ENCODE data around the gene MYH9. TPM values are rescaled to one million over a fixed set of nuclear protein-coding genes. Genes with fewer than 3 reads are reported as not detected.

The MYH9 gene
- total RNA-seq, 1 experiment from 2014 or later: 258 TPM

DNA sequence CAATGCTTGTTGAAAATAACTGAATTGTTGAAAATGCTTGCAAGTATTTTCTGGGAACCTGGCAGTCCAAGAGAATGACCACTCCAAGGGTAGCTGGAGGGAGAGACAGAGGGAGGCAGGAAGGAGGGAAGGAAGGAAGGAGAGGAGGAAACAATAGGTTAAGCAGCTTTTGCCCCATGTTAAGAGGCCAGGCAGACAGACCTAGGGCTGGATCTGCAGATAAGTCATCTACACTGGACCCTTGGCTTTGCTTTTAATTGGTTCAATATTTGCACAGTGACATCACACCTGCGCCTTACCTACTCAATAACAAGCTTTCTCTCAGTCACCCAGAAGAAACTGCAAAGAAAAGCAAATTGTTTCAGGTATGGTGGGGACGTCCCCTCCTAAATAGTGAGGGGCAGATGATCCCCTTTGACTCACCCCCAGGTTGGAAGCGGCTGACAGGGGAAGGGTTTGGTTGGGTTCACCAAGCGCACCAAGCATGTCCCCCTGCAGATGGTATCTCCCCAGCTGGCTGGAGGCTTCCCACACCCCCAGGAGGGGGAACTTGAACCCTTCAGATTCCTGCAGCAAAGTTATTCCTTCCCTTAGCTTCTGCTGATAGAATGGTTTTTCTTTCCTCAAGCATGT lies 24.3 kb downstream of the MYH9 start:
- Histone ChIP-seq H3K9ac (ENCODE audit: low read length) (no peak overlapping the region), H3K79me2 (ENCODE audit: insufficient read depth, low read length) (peaks cover 98% of the 10 kb centered on the region), H2AFZ (ENCODE audit: low read depth, low read length, poor library complexity, severe bottlenecking) (no peak overlapping the region), H3K27ac (ENCODE audit: low read depth, low read length) (no peak overlapping the region), H3K27me3 (ENCODE audit: insufficient read depth, low read length) (no peaks in the 10 kb centered on the region), H3K4me1 (ENCODE audit: control insufficient read depth in 1 of 2, insufficient read depth in 2 of 2, low read length in 2 of 2) (peaks cover 87 to 99% of the 10 kb centered on the region in 2 experiments), H3K4me2 (ENCODE audit: low read length) (peak overlapping the region; percentile 74), H3K36me3 (ENCODE audit: control insufficient read depth in 1 of 2, insufficient read depth in 2 of 2, low read length in 2 of 2) (peaks cover 0 to 10% of the 10 kb centered on the region in 2 experiments; a peak in 1 of 4 replicates), H3K9me3 (ENCODE audit: control insufficient read depth in 1 of 2, insufficient read depth in 1 of 2, low read depth in 1 of 2, low read length in 2 of 2) (no peaks in the 10 kb centered on the region), H4K20me1 (ENCODE audit: insufficient read depth) (peaks cover 25% of the 10 kb centered on the region; the same call in 1 of the 2 replicates), H3K9me2 (ENCODE audit: insufficient read depth) (no peaks in the 10 kb centered on the region), H3K4me3 (replicated peaks in 1 of 2; ENCODE audit: low read depth in 1 of 2, low read length in 2 of 2) (no peak overlapping the region)
- TF ChIP-seq FOSL1 (IDR thresholded peaks at IDR 0.05; ENCODE audit: low read depth) (no peak), SP1 (IDR thresholded peaks at IDR 0.05; ENCODE audit: low read depth) (no peak), RAD21 (IDR thresholded peaks at IDR 0.05; ENCODE audit: low read depth) (no peak), EGR1 (IDR thresholded peaks at IDR 0.05; ENCODE audit: low read depth) (no peak), JUND (IDR thresholded peaks at IDR 0.05) (no peak), CEBPB (IDR thresholded peaks at IDR 0.05; ENCODE audit: low read depth) (no peak), ZNF274 (IDR thresholded peaks at IDR 0.05; ENCODE audit: low read depth, low read length) (no peak), SRF (IDR thresholded peaks at IDR 0.05; ENCODE audit: low read depth) (no peak), ZFX (IDR thresholded peaks at IDR 0.05) (no peak), ELF1 (IDR thresholded peaks at IDR 0.05; ENCODE audit: borderline replicate concordance, low read depth) (no peak), POLR2AphosphoS5 (IDR thresholded peaks at IDR 0.05; ENCODE audit: low read depth, low read length) (no peak), EZH2phosphoT487 (IDR thresholded peaks at IDR 0.05; ENCODE audit: borderline replicate concordance) (no peak), CBX3 (IDR thresholded peaks at IDR 0.05; ENCODE audit: low read depth) (no peak), EZH2 (IDR thresholded peaks at IDR 0.05) (no peak)
- TF ChIP-seq, protein P1, sequence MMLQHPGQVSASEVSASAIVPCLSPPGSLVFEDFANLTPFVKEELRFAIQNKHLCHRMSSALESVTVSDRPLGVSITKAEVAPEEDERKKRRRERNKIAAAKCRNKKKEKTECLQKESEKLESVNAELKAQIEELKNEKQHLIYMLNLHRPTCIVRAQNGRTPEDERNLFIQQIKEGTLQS (IDR thresholded peaks at IDR 0.05): no peak
- TF ChIP-seq, protein P2, sequence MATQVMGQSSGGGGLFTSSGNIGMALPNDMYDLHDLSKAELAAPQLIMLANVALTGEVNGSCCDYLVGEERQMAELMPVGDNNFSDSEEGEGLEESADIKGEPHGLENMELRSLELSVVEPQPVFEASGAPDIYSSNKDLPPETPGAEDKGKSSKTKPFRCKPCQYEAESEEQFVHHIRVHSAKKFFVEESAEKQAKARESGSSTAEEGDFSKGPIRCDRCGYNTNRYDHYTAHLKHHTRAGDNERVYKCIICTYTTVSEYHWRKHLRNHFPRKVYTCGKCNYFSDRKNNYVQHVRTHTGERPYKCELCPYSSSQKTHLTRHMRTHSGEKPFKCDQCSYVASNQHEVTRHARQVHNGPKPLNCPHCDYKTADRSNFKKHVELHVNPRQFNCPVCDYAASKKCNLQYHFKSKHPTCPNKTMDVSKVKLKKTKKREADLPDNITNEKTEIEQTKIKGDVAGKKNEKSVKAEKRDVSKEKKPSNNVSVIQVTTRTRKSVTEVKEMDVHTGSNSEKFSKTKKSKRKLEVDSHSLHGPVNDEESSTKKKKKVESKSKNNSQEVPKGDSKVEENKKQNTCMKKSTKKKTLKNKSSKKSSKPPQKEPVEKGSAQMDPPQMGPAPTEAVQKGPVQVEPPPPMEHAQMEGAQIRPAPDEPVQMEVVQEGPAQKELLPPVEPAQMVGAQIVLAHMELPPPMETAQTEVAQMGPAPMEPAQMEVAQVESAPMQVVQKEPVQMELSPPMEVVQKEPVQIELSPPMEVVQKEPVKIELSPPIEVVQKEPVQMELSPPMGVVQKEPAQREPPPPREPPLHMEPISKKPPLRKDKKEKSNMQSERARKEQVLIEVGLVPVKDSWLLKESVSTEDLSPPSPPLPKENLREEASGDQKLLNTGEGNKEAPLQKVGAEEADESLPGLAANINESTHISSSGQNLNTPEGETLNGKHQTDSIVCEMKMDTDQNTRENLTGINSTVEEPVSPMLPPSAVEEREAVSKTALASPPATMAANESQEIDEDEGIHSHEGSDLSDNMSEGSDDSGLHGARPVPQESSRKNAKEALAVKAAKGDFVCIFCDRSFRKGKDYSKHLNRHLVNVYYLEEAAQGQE (IDR thresholded peaks at IDR 0.05; ENCODE audit: low read depth): no peak
- TF ChIP-seq, protein P3, sequence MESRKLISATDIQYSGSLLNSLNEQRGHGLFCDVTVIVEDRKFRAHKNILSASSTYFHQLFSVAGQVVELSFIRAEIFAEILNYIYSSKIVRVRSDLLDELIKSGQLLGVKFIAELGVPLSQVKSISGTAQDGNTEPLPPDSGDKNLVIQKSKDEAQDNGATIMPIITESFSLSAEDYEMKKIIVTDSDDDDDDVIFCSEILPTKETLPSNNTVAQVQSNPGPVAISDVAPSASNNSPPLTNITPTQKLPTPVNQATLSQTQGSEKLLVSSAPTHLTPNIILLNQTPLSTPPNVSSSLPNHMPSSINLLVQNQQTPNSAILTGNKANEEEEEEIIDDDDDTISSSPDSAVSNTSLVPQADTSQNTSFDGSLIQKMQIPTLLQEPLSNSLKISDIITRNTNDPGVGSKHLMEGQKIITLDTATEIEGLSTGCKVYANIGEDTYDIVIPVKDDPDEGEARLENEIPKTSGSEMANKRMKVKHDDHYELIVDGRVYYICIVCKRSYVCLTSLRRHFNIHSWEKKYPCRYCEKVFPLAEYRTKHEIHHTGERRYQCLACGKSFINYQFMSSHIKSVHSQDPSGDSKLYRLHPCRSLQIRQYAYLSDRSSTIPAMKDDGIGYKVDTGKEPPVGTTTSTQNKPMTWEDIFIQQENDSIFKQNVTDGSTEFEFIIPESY (IDR thresholded peaks at IDR 0.05; ENCODE audit: extremely low read depth, insufficient replicate concordance, low read length): no peak
- TF ChIP-seq, protein P4, sequence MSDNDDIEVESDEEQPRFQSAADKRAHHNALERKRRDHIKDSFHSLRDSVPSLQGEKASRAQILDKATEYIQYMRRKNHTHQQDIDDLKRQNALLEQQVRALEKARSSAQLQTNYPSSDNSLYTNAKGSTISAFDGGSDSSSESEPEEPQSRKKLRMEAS (IDR thresholded peaks at IDR 0.05): no peak
- POLR2A ChIA-PET: no interaction called here
- ATAC-seq (no peak), DNase-seq (ENCODE audit: low read depth, low spot score) (no peak)
- intact Hi-C loops (cut with micrococcal nuclease): no loop called here
- RAD21 ChIA-PET (ENCODE audit: low non-redundant PET in 1 of 2, low total read pairs in 2 of 2, uncharacterized antibody in 2 of 2, unreplicated experiment in 2 of 2): no interaction called here
- CTCF ChIA-PET: interaction anchor here (1.1 kb wide), 1 partner anchor 107 kb away, joined by 3 read pairs; no protein-coding TSS in a partner anchor
- no TSS peak for BruUV-seq (replicated peaks)

Data from HCT116 (cell line).